Skin of body (tissue), 2 donors: ENCODE results near the gene EPB41L3. TPM values are rescaled to one million over a fixed set of nuclear protein-coding genes. Genes with fewer than 3 reads are reported as not detected.
A peak's percentile ranks its signal among the peaks of the same experiment; 100 is the strongest.

Source experiments
- DNase-seq: peaks from one replicate; lab custom pipeline; 2025; lab: John Stamatoyannopoulos, UW
- total RNA-seq: library from RNA; depleted of rRNA; stranded (reverse); fragments of >200 nt; gene quantifications from one replicate; pipeline ENCODE4 v1.2.3, GENCODE V29; 2014

The EPB41L3 gene
- total RNA-seq, 1 donor from 2014 or later: 40.1 TPM

DNA sequence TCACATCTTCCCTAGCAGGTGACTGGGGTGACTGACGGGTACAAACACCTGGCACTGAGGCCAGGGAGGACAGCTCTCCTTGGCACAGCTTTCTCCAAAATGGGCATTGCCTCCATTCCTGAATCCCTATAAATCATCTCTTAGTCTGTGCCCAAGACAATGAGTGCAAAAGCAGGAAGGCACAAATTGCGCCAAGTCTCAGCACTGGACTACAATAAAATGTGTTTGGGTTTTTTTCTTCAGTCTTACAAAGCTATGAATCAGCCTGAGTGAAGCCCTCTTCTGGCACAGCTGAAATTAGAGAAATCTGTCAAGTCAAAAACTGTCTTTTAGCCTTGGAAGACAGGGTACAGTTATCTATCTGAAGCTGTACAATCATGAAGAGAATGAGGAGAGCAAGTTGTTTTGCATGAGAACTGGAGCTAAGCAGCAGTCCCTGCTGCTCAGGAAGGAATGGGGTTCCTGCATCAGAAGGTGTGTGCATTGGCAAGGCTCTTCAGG is 90.8 kb downstream of the EPB41L3 start:
- DNase-seq: no peak

DNA sequence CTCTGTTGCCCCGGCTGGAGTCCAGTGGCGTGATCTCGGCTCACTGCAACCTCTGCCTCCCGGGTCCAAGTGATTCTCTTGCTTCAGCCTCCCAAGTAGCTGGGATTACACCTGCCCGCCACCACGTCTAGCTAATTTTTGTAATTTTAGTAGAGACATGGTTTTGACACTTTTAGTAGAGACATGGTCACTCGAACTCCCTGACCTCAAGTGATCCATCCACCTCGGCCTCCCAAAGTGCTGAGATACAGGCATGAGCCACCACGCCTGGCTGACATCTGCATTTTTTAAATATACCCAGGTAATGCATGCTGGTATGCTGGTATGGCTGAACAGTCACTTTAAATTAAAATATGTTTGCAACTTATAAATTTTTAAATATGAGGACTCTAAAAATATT is 91.9 kb downstream of the EPB41L3 start:
- DNase-seq: no peak

- DNase-seq: no peak
Observed at GRCh38 chr18:5451150-5451549, 92.6 kb downstream of the EPB41L3 start.

DNA sequence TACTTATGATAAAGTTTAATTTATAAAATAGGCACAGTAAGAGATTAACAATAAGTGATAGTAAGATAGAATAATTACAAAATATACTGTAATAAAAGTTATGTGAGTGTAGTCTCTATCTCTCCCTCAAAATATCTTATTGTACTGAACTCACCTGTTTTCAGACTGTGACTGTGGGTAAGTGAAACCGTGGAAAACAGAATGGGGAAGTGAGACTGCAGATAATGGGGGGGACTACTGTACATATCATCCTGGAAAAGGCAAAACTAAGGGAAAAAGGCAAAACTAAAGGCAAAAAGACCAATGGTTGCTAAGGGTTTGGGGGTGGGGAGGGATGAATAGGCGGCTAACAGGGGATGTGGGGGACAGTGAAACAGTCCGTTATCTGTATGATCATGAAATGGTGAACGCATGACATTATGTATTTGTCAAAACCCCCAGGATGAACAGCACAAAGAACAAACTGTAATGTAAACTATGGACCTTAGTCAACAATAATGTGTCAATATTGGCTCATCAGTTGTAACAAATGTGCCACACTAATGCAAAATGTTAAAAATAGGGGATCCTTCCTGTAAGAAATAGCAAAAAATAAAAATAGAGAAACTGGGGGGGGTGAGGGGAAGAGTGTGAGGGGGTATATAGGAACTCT is 93.8 kb downstream of the EPB41L3 start:
- DNase-seq: no peak

DNA sequence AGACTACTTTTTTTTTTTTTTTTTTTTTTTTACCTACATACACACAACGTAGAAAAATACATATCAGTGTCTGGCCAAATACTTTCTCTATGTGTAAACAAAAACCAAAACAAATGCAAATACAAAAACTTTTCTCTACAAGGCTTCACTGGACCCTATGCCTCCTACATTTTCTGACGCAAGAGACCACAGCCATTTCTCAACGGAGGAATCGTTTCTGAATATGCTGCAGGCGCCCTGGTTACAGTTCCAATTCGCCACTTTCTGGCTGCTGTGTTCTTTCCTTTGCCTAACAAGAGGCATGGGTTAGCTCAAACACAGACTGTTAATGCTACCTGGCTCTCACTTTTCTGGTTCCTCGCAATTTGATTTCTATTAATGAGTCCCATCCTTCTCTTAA is 96.4 kb downstream of the EPB41L3 start:
- DNase-seq: no peak

DNA sequence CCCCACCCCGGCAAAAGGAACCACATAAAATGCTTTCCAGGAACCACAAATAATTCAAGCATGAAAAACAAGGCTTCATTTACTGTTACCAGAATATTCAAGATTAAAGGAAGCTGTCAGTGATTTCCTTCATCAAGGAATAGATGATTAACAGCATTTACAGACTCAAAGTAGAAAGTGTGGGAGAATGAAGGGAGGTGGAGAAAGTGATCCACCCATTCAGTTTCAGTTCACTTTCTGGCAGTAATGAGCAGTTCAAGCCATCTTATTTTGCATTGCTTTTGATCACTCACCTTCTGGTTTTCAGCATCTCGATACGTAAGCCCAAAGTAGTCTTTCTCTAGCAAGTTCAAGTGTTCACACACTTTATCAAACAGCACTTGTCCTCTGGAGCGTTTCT is 99.0 kb downstream of the EPB41L3 start:
- DNase-seq: no peak

DNA sequence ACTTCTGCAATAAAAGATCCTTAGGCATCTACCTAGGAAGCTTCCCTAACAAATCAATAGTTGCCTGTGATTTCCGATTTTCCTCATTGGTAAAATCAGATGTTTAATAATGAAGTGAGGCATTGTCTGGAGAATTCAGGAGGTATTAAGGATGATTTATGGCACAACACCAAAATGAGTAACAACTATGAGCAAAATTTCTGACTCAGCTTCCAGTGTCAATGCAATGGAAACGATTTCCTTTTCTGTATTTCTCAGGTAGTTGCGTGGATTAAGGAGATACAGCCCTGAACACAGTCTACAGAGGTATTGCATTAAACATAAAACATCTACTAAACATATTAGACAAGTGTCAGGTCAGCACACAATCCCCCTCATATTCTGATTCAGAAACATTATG is 99.5 kb downstream of the EPB41L3 start:
- no peak for DNase-seq

GRCh38 chr18:5439986-5440696 is 103.7 kb downstream of the EPB41L3 start:
- peak; percentile 75 for DNase-seq

DNA sequence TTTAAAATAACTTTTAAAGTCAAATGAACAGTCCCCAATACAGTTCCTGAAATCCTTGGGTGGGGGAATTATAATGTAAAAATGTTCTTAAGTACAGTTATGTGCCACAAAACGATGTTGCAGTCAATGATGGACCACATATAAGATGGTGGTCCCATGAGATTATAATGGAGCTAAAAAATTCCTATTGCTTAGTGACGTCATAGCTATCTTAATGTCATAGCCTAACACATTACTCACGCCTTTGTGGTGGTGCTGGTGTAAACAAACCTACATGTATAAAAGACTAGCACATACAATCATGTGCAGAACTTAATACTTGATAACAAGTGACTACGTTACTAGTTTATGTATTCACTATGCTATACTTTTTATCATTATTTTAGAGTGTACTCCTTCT is 109.4 kb downstream of the EPB41L3 start:
- DNase-seq: no peak

GRCh38 chr18:5431836-5432575 is 111.8 kb downstream of the EPB41L3 start:
- no peak for DNase-seq

- no peak for DNase-seq
Observed at GRCh38 chr18:5430131-5430530, 113.7 kb downstream of the EPB41L3 start.

DNA sequence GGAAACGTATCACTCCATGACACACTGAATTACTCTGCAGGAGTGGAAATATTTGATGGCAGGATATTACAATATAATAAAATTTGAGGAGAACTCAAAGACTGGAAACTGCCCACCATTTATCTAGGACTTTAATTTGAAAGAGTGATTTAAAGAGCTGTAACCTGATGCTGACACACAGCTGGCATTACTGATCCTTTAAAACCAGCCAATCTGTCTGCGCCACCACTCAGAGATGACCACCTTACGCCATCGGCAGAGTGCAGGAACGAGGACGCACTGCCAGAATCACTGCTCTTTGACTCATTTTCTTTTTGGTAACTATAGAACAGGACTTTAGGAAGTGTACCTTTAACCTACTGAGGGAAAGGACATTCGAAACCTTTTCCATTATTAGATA is 114.1 kb downstream of the EPB41L3 start:
- DNase-seq: no peak

DNA sequence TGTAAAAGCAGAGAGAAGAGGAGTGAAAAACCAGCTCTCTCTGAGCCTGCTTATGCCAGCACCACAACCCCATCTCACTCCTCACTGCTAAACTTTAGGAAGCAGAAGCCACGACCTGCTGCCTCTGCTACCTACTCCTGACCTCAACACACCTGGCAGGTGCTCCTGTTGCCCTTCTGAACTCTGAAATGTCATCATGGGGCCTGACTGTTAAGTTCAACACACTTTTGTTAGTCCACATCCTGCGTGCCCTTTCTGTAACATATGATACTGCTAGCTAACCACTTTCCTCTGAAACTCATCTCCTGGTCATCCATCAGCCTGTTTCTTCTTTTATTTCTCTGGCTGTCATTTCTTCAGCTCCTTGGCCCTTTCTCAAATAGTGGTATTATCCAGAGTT is 118.1 kb downstream of the EPB41L3 start:
- no peak for DNase-seq

- DNase-seq: no peak
Observed at GRCh38 chr18:5424903-5425664, 118.7 kb downstream of the EPB41L3 start.

DNA sequence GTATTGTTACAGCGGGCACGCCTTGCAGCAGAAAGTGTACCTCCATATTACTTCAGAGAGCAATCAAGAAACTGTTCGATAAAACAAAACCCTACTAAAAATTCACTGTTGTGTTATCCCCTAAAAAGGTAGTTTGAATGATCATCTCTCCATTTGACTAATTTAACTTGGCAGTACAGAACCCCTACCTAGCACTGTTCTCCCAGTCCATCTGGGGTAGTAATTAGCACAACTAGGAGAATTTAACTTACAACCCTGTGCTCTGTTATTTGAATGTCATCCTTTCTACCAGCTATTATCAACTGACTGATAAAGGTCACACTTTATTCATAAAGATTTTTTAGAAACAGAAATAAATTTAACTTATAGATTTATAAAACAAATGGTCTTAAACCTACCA is 121.2 kb downstream of the EPB41L3 start:
- DNase-seq: no peak

DNA sequence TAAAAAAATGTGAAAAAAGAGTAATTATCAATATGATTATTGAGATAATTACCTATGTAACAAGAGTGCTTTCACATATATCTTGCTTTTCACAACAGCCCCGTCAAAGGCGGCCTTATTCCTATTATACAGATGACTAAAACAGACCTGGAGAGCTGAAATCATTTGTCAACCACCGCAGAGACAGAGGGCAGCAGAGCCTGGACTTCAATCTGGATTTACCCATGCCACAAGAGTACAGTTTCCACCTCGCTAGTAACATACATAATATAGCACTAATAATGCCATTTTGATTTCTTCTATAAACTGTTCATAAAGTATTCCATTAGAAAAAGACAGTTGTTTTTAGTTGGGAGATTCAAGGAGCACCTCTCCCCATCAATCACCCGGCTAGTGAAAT is 121.8 kb downstream of the EPB41L3 start:
- DNase-seq: no peak

GRCh38 chr18:5420906-5421305 is 122.9 kb downstream of the EPB41L3 start:
- no peak for DNase-seq

GRCh38 chr18:5419601-5420000 is 124.2 kb downstream of the EPB41L3 start:
- no peak for DNase-seq

GRCh38 chr18:5419030-5419429 is 124.8 kb downstream of the EPB41L3 start:
- DNase-seq: no peak

DNA sequence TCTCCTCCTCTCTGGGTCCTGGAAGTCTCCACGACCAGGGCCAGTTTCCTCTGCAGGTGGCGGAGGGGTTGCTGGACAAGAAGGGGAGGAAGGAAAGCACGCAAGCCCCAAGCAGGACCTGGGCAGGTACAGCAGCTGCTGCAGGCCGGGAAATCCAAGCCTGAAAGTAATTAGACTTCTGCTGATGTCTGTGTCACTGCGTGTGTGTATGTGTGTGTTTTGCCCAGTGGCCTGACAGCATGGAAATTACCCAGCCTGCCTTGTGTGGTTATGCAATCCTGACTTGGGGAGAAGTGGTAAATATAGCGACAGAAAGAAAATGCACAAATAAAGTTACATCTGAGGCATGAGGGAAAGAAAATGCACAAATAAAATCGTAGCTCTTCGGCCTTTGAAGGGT is 126.5 kb downstream of the EPB41L3 start:
- DNase-seq: no peak

DNA sequence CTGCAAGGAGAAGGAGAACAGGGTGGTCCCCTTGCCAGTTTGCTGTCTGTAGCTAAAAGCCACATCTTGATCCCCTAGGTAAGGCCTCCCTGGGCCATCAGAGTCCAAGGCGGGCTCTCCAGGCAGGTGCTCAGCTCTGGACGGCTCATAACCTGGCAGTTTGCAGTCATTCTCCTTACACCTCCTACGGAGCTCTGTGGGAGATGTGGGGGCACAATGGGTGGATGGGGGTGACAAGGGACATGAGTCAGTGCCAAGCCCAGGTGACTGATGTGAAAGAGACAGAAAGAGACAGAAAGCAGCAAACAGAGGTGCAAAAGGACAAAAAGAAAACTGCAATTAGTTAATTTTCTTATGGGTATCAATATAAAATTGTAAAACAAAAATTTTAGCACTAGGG is 127.7 kb downstream of the EPB41L3 start:
- no peak for DNase-seq

GRCh38 chr18:5415665-5416064 is 128.1 kb downstream of the EPB41L3 start:
- DNase-seq: no peak
